HepG2 (cell line): ENCODE data around the gene KRTAP12-2. TPM values are rescaled to one million over a fixed set of nuclear protein-coding genes. Genes with fewer than 3 reads are reported as not detected.

Source experiments
- BCL6 ChIP-seq: IDR thresholded peaks from 2 replicates; pipeline ENCODE4 v1.6.1; 2016; ENCODE audit warnings: missing genetic modification reagents, missing compliant biosample characterization
- FOSL2 ChIP-seq: sonication (generic); formaldehyde crosslinking; IDR thresholded peaks from 2 replicates; pipeline ENCODE4 v1.4.0; 2020; ENCODE audit warnings: missing genetic modification reagents
- HNF4A ChIP-seq: sonication (generic); formaldehyde crosslinking; IDR thresholded peaks from 2 replicates; pipeline ENCODE4 v1.4.0; 2020; ENCODE audit warnings: missing genetic modification reagents
- LCORL ChIP-seq, 2 experiments: fragments of 450-650 bp in 1 of 2; sonication (generic) in 1 of 2; formaldehyde crosslinking in 1 of 2; IDR thresholded peaks; 2 replicates each; pipeline versions ENCODE4 v1.5.0 to v1.6.1; 2017 to 2020; ENCODE audit warnings: antibody characterized with exemption in 1 of 2, missing genetic modification reagents in 1 of 2
- MEF2D ChIP-seq: sonication (generic); formaldehyde crosslinking; IDR thresholded peaks from 2 replicates; pipeline ENCODE4 v1.5.1; 2020; ENCODE audit warnings: mild to moderate bottlenecking, missing genetic modification reagents
- MYC ChIP-seq: sonication (generic); formaldehyde crosslinking; IDR thresholded peaks from 2 replicates; pipeline ENCODE4 v1.9.0; 2021; ENCODE audit warnings: missing genetic modification reagents, borderline replicate concordance
- ONECUT2 ChIP-seq: sonication (generic); formaldehyde crosslinking; IDR thresholded peaks from 2 replicates; pipeline ENCODE4 v1.4.0; 2020; ENCODE audit warnings: missing genetic modification reagents
- PHF8 ChIP-seq: sonication (generic); formaldehyde crosslinking; IDR thresholded peaks from 2 replicates; pipeline ENCODE4 v1.5.0; 2020; ENCODE audit warnings: missing genetic modification reagents
- RXRB ChIP-seq: IDR thresholded peaks from 2 replicates; pipeline ENCODE4 v1.6.1; 2016; ENCODE audit warnings: borderline replicate concordance, missing genetic modification reagents, missing compliant biosample characterization
- ZBTB20 ChIP-seq: sonication (generic); formaldehyde crosslinking; IDR thresholded peaks from 2 replicates; pipeline ENCODE4 v1.8.1; 2023; ENCODE audit warnings: missing genetic modification reagents, low read depth, mild to moderate bottlenecking, borderline replicate concordance
- ZNF335 ChIP-seq: sonication (generic); formaldehyde crosslinking; IDR thresholded peaks from 2 replicates; pipeline ENCODE4 v1.4.0; 2020; ENCODE audit warnings: missing genetic modification reagents
- ZNF713 ChIP-seq: sonication (generic); formaldehyde crosslinking; IDR thresholded peaks from 2 replicates; pipeline ENCODE4 v1.4.0; 2020; ENCODE audit warnings: mild to moderate bottlenecking, missing genetic modification reagents
- ZNF772 ChIP-seq: sonication (generic); formaldehyde crosslinking; IDR thresholded peaks from 2 replicates; pipeline ENCODE4 v1.5.0; 2020; ENCODE audit warnings: mild to moderate bottlenecking, missing genetic modification reagents
- ZNF878 ChIP-seq: sonication (generic); formaldehyde crosslinking; IDR thresholded peaks from 2 replicates; pipeline ENCODE4 v1.8.1; 2023; ENCODE audit warnings: mild to moderate bottlenecking, missing genetic modification reagents, moderate library complexity
- polyA plus RNA-seq, 8 experiments: library from polyadenylated mRNA; depleted of rRNA in 3 of 8; stranded (reverse) in 7 of 8; unstranded in 1 of 8; fragments of >200 nt; fragmentation: Illumina TruSeq in 4 of 8; extraction: Trizol in 4 of 8; gene quantifications; 2 replicates each; pipeline versions ENCODE4 v1.2.1 to v1.2.3, GENCODE V29; 2011 to 2016; ENCODE audit warnings: low read depth in 4 of 8, missing spikeins in 1 of 8, mixed read lengths in 1 of 8; ENCODE audit not compliant: insufficient read depth in 1 of 8
- total RNA-seq, 5 experiments: library from RNA; depleted of rRNA; stranded (reverse); fragments of >200 nt; fragmentation: Illumina TruSeq; extraction: Trizol; gene quantifications; 2 replicates each; pipeline ENCODE4 v1.2.3, GENCODE V29; 2016; ENCODE audit warnings: low read depth in 1 of 5
- TF ChIP-seq, protein P1 (sequence below): sonication (generic); formaldehyde crosslinking; IDR thresholded peaks from 2 replicates; pipeline ENCODE4 v1.5.0; 2020; ENCODE audit warnings: mild to moderate bottlenecking, missing genetic modification reagents
- TF ChIP-seq, protein P2 (sequence below): sonication (generic); formaldehyde crosslinking; IDR thresholded peaks from 2 replicates; pipeline ENCODE4 v1.9.0; 2022; ENCODE audit warnings: low read depth, missing genetic modification reagents
- TF ChIP-seq, protein P3 (sequence below), 2 experiments: sonication (generic) in 1 of 2; formaldehyde crosslinking in 1 of 2; IDR thresholded peaks; 2 replicates each; pipeline versions ENCODE4 v1.4.0 to v1.6.1; 2018 to 2020; ENCODE audit warnings: missing genetic modification reagents in 2 of 2, borderline replicate concordance in 1 of 2, low read depth in 1 of 2, mild to moderate bottlenecking in 1 of 2, missing biosample characterization in 1 of 2
- TF ChIP-seq, protein P4 (sequence below): sonication (generic); formaldehyde crosslinking; IDR thresholded peaks from 2 replicates; pipeline ENCODE4 v1.8.0; 2022; ENCODE audit warnings: missing genetic modification reagents, mild to moderate bottlenecking, moderate library complexity, borderline replicate concordance

The KRTAP12-2 gene
- total and polyA plus RNA-seq, 2 of the 13 experiments (the other 11 are each of a cell fraction or from before 2014, with no cell fraction given): not detected

DNA sequence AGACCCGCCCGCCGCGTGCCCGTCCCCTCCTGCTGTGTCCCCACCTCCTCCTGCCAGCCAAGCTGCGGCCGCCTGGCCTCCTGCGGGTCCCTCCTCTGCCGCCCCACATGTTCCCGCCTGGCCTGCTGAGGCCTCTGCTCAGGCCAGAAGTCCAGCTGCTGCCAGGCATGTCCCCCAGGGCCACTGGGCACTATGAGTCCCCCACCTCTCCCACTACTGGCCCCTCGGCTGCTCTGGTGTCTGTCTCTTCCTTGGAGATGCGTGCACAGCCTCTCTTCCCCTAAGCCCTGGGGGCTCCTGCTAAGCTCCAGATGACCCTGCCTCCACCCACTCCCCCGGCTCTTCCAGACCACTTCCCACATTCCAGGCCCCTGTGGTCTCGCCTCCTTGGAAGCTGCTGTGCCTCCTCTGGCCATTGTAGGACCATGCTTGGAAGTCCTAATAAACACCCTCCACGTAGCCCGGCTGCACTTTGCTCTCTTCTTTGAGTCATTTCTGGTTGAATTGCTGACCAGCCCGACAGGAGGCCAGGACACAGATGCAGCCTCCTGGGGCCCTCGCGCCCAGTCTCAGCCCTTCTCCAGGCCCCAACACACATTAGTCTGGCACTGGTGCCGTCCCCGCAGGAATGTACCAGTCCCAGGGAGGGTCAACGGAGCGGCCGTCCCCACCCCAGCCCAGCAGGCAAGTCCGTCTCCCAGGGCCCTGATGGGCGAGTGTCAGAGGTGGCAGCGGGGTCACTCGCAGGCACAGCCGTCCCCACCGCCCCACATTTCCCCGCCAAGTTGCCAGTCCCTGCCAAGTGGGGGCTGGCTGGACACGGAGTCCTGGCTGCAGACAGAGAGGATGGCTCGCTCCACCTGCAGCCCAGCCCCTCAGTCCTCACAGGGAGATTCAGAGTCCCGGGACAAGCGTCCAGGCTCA lies 31.3 kb upstream of the KRTAP12-2 start (continued):
- TF ChIP-seq LCORL (IDR thresholded peaks at IDR 0.05) (no peak), LCORL (CRISPR knock-in tag; IDR thresholded peaks at IDR 0.05) (peak; percentile 33; the same call in 1 of the 2 replicates), HNF4A (peak; percentile 79), BCL6 (CRISPR knock-in tag) (peak; percentile 18; the same call in 1 of the 2 replicates), RXRB (CRISPR knock-in tag) (0 out of 2 replicates have a peak, but pooled peaks have one; percentile 15), ONECUT2 (CRISPR knock-in tag) (no peak), ZBTB20 (CRISPR knock-in tag) (0 out of 2 replicates have a peak, but pooled peaks have one; percentile 14), MEF2D (CRISPR knock-in tag) (0 out of 2 replicates have a peak, but pooled peaks have one; percentile 41), ZNF772 (CRISPR knock-in tag) (0 out of 2 replicates have a peak, but pooled peaks have one; percentile 57), FOSL2 (peak; percentile 76), PHF8 (CRISPR knock-in tag) (peak; percentile 33; the same call in 1 of the 2 replicates), MYC (CRISPR knock-in tag) (peak; percentile 15; the same call in 1 of the 2 replicates), ZNF878 (CRISPR knock-in tag) (0 out of 2 replicates have a peak, but pooled peaks have one; percentile 56), ZNF335 (0 out of 2 replicates have a peak, but pooled peaks have one; percentile 64), ZNF713 (CRISPR knock-in tag) (0 out of 2 replicates have a peak, but pooled peaks have one; percentile 63)
- TF ChIP-seq, protein P1, sequence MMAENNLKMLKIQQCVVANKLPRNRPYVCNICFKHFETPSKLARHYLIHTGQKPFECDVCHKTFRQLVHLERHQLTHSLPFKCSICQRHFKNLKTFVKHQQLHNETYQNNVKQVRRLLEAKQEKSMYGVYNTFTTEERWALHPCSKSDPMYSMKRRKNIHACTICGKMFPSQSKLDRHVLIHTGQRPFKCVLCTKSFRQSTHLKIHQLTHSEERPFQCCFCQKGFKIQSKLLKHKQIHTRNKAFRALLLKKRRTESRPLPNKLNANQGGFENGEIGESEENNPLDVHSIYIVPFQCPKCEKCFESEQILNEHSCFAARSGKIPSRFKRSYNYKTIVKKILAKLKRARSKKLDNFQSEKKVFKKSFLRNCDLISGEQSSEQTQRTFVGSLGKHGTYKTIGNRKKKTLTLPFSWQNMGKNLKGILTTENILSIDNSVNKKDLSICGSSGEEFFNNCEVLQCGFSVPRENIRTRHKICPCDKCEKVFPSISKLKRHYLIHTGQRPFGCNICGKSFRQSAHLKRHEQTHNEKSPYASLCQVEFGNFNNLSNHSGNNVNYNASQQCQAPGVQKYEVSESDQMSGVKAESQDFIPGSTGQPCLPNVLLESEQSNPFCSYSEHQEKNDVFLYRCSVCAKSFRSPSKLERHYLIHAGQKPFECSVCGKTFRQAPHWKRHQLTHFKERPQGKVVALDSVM (CRISPR knock-in tag): peak; percentile 85
- TF ChIP-seq, protein P2, sequence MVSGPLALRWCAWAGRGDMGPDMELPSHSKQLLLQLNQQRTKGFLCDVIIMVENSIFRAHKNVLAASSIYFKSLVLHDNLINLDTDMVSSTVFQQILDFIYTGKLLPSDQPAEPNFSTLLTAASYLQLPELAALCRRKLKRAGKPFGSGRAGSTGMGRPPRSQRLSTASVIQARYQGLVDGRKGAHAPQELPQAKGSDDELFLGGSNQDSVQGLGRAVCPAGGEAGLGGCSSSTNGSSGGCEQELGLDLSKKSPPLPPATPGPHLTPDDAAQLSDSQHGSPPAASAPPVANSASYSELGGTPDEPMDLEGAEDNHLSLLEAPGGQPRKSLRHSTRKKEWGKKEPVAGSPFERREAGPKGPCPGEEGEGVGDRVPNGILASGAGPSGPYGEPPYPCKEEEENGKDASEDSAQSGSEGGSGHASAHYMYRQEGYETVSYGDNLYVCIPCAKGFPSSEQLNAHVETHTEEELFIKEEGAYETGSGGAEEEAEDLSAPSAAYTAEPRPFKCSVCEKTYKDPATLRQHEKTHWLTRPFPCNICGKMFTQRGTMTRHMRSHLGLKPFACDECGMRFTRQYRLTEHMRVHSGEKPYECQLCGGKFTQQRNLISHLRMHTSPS: peak; percentile 40; the same call in 1 of the 2 replicates
- TF ChIP-seq, protein P3, sequence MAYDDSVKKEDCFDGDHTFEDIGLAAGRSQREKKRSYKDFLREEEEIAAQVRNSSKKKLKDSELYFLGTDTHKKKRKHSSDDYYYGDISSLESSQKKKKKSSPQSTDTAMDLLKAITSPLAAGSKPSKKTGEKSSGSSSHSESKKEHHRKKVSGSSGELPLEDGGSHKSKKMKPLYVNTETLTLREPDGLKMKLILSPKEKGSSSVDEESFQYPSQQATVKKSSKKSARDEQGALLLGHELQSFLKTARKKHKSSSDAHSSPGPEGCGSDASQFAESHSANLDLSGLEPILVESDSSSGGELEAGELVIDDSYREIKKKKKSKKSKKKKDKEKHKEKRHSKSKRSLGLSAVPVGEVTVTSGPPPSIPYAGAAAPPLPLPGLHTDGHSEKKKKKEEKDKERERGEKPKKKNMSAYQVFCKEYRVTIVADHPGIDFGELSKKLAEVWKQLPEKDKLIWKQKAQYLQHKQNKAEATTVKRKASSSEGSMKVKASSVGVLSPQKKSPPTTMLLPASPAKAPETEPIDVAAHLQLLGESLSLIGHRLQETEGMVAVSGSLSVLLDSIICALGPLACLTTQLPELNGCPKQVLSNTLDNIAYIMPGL (CRISPR knock-in tag; IDR thresholded peaks at IDR 0.05; ENCODE audit: borderline replicate concordance in 1 of 2, low read depth in 1 of 2): 0 out of 4 replicates have a peak, but pooled peaks of 1 of the 2 experiments have one; percentile 29
- TF ChIP-seq, protein P4, sequence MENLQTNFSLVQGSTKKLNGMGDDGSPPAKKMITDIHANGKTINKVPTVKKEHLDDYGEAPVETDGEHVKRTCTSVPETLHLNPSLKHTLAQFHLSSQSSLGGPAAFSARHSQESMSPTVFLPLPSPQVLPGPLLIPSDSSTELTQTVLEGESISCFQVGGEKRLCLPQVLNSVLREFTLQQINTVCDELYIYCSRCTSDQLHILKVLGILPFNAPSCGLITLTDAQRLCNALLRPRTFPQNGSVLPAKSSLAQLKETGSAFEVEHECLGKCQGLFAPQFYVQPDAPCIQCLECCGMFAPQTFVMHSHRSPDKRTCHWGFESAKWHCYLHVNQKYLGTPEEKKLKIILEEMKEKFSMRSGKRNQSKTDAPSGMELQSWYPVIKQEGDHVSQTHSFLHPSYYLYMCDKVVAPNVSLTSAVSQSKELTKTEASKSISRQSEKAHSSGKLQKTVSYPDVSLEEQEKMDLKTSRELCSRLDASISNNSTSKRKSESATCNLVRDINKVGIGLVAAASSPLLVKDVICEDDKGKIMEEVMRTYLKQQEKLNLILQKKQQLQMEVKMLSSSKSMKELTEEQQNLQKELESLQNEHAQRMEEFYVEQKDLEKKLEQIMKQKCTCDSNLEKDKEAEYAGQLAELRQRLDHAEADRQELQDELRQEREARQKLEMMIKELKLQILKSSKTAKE (CRISPR knock-in tag): 0 out of 2 replicates have a peak, but pooled peaks have one; percentile 11
